Endothelial cell of umbilical vein (primary cell): ENCODE measurements around the gene BRAT1. TPM values are rescaled to one million over a fixed set of nuclear protein-coding genes. Genes with fewer than 3 reads are reported as not detected.
A peak's percentile ranks its signal among the peaks of the same experiment; 100 is the strongest.

ENCODE experiments used
- BruUV-seq: library from RNA; stranded (reverse); fragments of 400-500 nt; replicated peaks from 2 replicates; lab custom pipeline; 2021; lab: Mats Ljungman, UMichigan
- CTCF ChIA-PET: fragments of 300-600, 350-600 bp; sonication (Branson Sonifier 250); formaldehyde crosslinking; loops from one replicate; lab custom pipeline; 2021; ENCODE audit warnings: antibody characterized with exemption, inconsistent platforms; lab: Charles Lee
- POLR2A ChIA-PET: fragments of 300-600, 350-600 bp; sonication (Branson Sonifier 250); formaldehyde crosslinking; loops from one replicate; lab custom pipeline; 2021; ENCODE audit warnings: antibody characterized with exemption, inconsistent platforms; lab: Charles Lee
- DNase-seq: peaks from one replicate; pipeline ENCODE4 v3.0.0-alpha.2; 2011; ENCODE audit warnings: low read depth, low spot score
- FAIRE-seq: peaks from 2 replicates; lab custom pipeline; 2011; peaks lifted over from hg19 to GRCh38; lab: Jason Lieb, UNC
- H2AFZ ChIP-seq: 2 replicates; pipeline ENCODE4 v1.6.0; 2012; ENCODE audit warnings: low read depth, low read length, control low read depth, inconsistent platforms
- H3K27ac ChIP-seq: 2 replicates; pipeline ENCODE4 v1.5.1; 2011; ENCODE audit warnings: low read depth, mild to moderate bottlenecking, control low read depth, low read length, moderate library complexity; ENCODE audit not compliant: insufficient read depth
- H3K27me3 ChIP-seq, 2 experiments: 2 replicates each; pipeline versions ENCODE4 v1.6.0 to v1.6.1; 2011; ENCODE audit warnings: low read length in 2 of 2, mixed read lengths in 1 of 2; ENCODE audit not compliant: control insufficient read depth in 2 of 2, insufficient read depth in 2 of 2
- H3K36me3 ChIP-seq, 2 experiments: 2 replicates in 1 of 2; 3 replicates in 1 of 2; pipeline ENCODE4 v1.5.1; 2011; ENCODE audit warnings: low read length in 2 of 2, mild to moderate bottlenecking in 1 of 2, moderate library complexity in 1 of 2; ENCODE audit not compliant: control insufficient read depth in 2 of 2, insufficient read depth in 2 of 2; ENCODE audit errors: extremely low read depth in 1 of 2
- H3K4me1 ChIP-seq: 3 replicates; pipeline ENCODE4 v1.5.1; 2011; ENCODE audit warnings: mild to moderate bottlenecking, low read length; ENCODE audit not compliant: control insufficient read depth, insufficient read depth; ENCODE audit errors: extremely low read depth
- H3K4me2 ChIP-seq: 2 replicates; pipeline ENCODE4 v1.6.1; 2011; ENCODE audit warnings: low read length, control low read depth, mixed read lengths; ENCODE audit not compliant: insufficient read depth
- H3K4me3 ChIP-seq, 3 experiments: fragments of 200-600 bp in 1 of 3; sonication (generic), shearing (Covaris generic) in 1 of 3; replicated peaks in 1 of 3; 2 replicates each; pipeline ENCODE4 v1.5.1; 2011 to 2016; ENCODE audit warnings: control low read depth in 3 of 3, low read length in 3 of 3, mild to moderate bottlenecking in 2 of 3, inconsistent platforms in 1 of 3, low read depth in 1 of 3, moderate library complexity in 1 of 3; ENCODE audit not compliant: insufficient read depth in 1 of 3
- H3K79me2 ChIP-seq: 2 replicates; pipeline ENCODE4 v1.6.0; 2012; ENCODE audit warnings: low read length, inconsistent platforms; ENCODE audit not compliant: control insufficient read depth, insufficient read depth
- H3K9ac ChIP-seq: replicated peaks from 2 replicates; pipeline ENCODE3; 2011; ENCODE audit warnings: low read length, control low read depth; ENCODE audit not compliant: insufficient read depth; ENCODE audit errors: extremely low read depth
- H3K9me1 ChIP-seq: replicated peaks from 3 replicates; pipeline ENCODE4 v1.6.0; 2011; ENCODE audit warnings: mild to moderate bottlenecking, low read length; ENCODE audit not compliant: control insufficient read depth, insufficient read depth; ENCODE audit errors: extremely low read depth
- H3K9me3 ChIP-seq: replicated peaks from 2 replicates; pipeline ENCODE4 v1.5.1; 2012; ENCODE audit warnings: low read length, inconsistent platforms; ENCODE audit not compliant: control insufficient read depth, insufficient read depth
- H4K20me1 ChIP-seq: replicated peaks from 2 replicates; pipeline ENCODE3; 2011; ENCODE audit warnings: mild to moderate bottlenecking, low read length; ENCODE audit not compliant: control insufficient read depth, insufficient read depth; ENCODE audit errors: extremely low read depth
- EZH2 ChIP-seq: IDR thresholded peaks from 2 replicates; pipeline ENCODE4 v1.6.1; 2012; ENCODE audit warnings: borderline replicate concordance, low read depth, mild to moderate bottlenecking, moderate library complexity, low read length, inconsistent platforms; ENCODE audit not compliant: severe bottlenecking
- FOS ChIP-seq: IDR thresholded peaks from 2 replicates; pipeline ENCODE4 v1.6.1; 2011; ENCODE audit warnings: mild to moderate bottlenecking, low read length, moderate library complexity, borderline replicate concordance; ENCODE audit not compliant: insufficient read depth
- GATA2 ChIP-seq: IDR thresholded peaks from 2 replicates; pipeline ENCODE4 v1.7.0; 2011; ENCODE audit warnings: low read depth, mild to moderate bottlenecking, moderate library complexity, mixed read lengths, low read length; ENCODE audit not compliant: insufficient read length, insufficient read depth
- JUN ChIP-seq: IDR thresholded peaks from 2 replicates; pipeline ENCODE4 v1.6.1; 2011; ENCODE audit warnings: borderline replicate concordance, low read depth; ENCODE audit not compliant: insufficient read length, insufficient read depth
- MYC ChIP-seq: IDR thresholded peaks from one replicate; pipeline ENCODE4 v1.6.1; 2011; ENCODE audit warnings: mild to moderate bottlenecking, low read depth, low read length
- POLR2A ChIP-seq: IDR thresholded peaks from 2 replicates; pipeline ENCODE4 v1.6.1; 2012; ENCODE audit warnings: low read depth, mild to moderate bottlenecking, control low read depth, low read length
- POLR2AphosphoS5 ChIP-seq: IDR thresholded peaks from 2 replicates; pipeline ENCODE4 v1.6.1; 2012; ENCODE audit warnings: low read depth, mild to moderate bottlenecking, control low read depth, low read length, moderate library complexity; ENCODE audit not compliant: insufficient read depth
- dilution Hi-C: fragments of 300-500 bp; cut with MboI; formaldehyde crosslinking; loops from one replicate; pipeline ENCODE4 v1.15.0; 2019; ENCODE audit warnings: low sequenced_read_pairs; ENCODE audit not compliant: extremely low pct_ligation_motif_present
- intact Hi-C: fragments of 100-400 bp; cut with micrococcal nuclease; formaldehyde crosslinking; loops from one replicate; pipeline ENCODE4 v1.10.0; 2022
- polyA plus RNA-seq, 4 experiments: library from polyadenylated mRNA; depleted of rRNA in 3 of 4; stranded (reverse) in 3 of 4; unstranded in 1 of 4; fragments of >200 nt; gene quantifications; 2 replicates each; pipeline versions ENCODE4 v1.2.1 to v1.2.3, GENCODE V29; 2011 to 2012; ENCODE audit warnings: missing spikeins in 1 of 4
- total RNA-seq: library from RNA; stranded (reverse); gene quantifications from 2 replicates; pipeline ENCODE4 v1.2.3, GENCODE V29; 2021
- TF ChIP-seq, protein P1 (sequence below), 2 donors: IDR thresholded peaks; 1 replicate in 1 of 2; 2 replicates in 1 of 2; pipeline ENCODE4 v1.5.1; 2011; ENCODE audit warnings: low read length in 2 of 2, mild to moderate bottlenecking in 2 of 2, moderate library complexity in 2 of 2, control low read depth in 1 of 2, inconsistent platforms in 1 of 2, low read depth in 1 of 2; ENCODE audit not compliant: insufficient read depth in 1 of 2; ENCODE audit errors: extremely low read depth in 1 of 2
- TF ChIP-seq, protein P2 (sequence below): IDR thresholded peaks from 2 replicates; pipeline ENCODE4 v1.6.1; 2011; ENCODE audit not compliant: insufficient read depth, insufficient read length

The BRAT1 gene
- total and polyA plus RNA-seq, 2 donors (not counting 3 experiments of a cell fraction or from before 2014, with no cell fraction given) = 31.1 to 31.6 TPM

DNA sequence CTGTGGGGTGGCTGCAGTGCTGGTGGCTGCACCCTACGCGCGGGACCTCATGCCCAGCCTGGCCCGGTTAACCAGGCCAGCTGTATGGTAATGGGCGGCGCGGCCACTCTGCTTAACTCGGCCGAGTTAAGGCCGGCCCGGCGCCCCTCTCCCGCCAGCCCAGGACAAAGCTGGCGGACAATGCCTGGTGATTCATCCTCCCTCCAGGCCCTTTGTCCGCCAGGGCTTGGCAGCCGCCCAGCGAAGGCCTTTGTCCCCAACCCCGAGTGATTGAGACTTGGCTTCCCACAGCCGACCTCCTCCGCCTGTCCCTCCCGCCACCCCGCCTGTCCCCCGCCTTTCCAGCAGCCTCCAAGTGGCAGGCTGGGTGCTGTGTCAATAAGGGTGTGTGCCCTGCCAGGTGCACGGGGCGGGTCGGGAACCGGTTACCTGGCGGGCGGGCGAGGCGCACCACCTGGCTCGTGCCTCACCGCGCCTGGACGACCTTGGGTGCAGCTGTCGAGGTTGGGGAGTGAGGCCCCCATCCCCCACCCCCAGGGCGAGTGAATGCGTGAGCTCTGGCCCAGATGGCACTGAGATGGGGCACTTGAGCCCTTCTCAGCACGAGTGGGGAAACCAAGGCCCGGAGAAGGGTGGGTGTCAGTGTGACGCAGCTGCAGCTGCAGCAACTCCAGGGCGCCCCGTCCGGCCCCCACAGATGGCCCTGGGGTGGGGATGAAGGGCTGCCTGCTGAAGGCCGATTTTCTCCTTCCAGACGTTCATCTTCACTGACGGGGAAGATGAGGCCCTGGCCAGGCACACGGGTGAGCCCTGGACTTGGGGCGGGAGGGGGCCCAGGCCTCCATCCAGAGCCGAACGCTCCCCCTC is 31.1 kb downstream of the BRAT1 start:
- POLR2A ChIA-PET = interaction anchor here (0.6 kb wide), 1 partner anchor 60 kb away, joined by 9 read pairs; no protein-coding TSS in a partner anchor

More for the DNA sequence above, 31.1 kb downstream of the BRAT1 start:
- DNase-seq (peak; percentile 83), FAIRE-seq (peak; percentile 88)
- dilution Hi-C loops (no loop called here), intact Hi-C loops (loop anchor here (5.0 to 10.0 kb wide), 2 partner anchors 118 to 119 kb away; partner anchors contain the start of gene CHST12)
- Histone ChIP-seq H3K27me3 (no peaks in the 10 kb centered on the region), H3K27ac (peak overlapping the region; percentile 84), H2AFZ (peak overlapping the region; percentile 10), H3K4me1 (peaks cover 49% of the 10 kb centered on the region), H3K9me1 (no peaks in the 10 kb centered on the region), H3K79me2 (no peaks in the 10 kb centered on the region), H3K36me3 (no peaks in the 10 kb centered on the region), H3K9ac (peak overlapping the region; percentile 53), H3K9me3 (no peaks in the 10 kb centered on the region), H4K20me1 (no peaks in the 10 kb centered on the region), H3K4me3 (no peak overlapping the region), H3K4me2 (peak overlapping the region; percentile 9)
- BruUV-seq = no TSS peak
- CTCF ChIA-PET = interaction anchor here (1.6 kb wide), 1 partner anchor 32 kb away, joined by 3 read pairs; the partner anchor contains the start of gene BRAT1
- TF ChIP-seq POLR2A (peak; percentile 23), JUN (peak; percentile 19), GATA2 (no peak), EZH2 (no peak), POLR2AphosphoS5 (peak; percentile 47), MYC (no peak), FOS (peak; percentile 70)
- TF ChIP-seq, protein P1, sequence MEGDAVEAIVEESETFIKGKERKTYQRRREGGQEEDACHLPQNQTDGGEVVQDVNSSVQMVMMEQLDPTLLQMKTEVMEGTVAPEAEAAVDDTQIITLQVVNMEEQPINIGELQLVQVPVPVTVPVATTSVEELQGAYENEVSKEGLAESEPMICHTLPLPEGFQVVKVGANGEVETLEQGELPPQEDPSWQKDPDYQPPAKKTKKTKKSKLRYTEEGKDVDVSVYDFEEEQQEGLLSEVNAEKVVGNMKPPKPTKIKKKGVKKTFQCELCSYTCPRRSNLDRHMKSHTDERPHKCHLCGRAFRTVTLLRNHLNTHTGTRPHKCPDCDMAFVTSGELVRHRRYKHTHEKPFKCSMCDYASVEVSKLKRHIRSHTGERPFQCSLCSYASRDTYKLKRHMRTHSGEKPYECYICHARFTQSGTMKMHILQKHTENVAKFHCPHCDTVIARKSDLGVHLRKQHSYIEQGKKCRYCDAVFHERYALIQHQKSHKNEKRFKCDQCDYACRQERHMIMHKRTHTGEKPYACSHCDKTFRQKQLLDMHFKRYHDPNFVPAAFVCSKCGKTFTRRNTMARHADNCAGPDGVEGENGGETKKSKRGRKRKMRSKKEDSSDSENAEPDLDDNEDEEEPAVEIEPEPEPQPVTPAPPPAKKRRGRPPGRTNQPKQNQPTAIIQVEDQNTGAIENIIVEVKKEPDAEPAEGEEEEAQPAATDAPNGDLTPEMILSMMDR (IDR thresholded peaks at IDR 0.05; ENCODE audit: extremely low read depth in 1 of 2, insufficient read depth in 1 of 2, low read depth in 1 of 2, low read length in 2 of 2) = no peak
- TF ChIP-seq, protein P2, sequence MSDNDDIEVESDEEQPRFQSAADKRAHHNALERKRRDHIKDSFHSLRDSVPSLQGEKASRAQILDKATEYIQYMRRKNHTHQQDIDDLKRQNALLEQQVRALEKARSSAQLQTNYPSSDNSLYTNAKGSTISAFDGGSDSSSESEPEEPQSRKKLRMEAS = no peak
